HCT116 (cell line): ENCODE results near the gene GRIK1. TPM values are rescaled to one million over a fixed set of nuclear protein-coding genes. Genes with fewer than 3 reads are reported as not detected.

Experiments used
- ATAC-seq: fragments of 200-7000 bp; cut with Tn5 transposase; 2 replicates; pipeline ENCODE4 v1.9.1; 2020; ENCODE audit warnings: mild to moderate bottlenecking, moderate library complexity
- BruUV-seq: library from RNA; stranded (reverse); fragments of 400-500 nt; replicated peaks from 2 replicates; lab custom pipeline; 2021; lab: Mats Ljungman, UMichigan
- CTCF ChIA-PET: fragments of 300-600 bp; sonication (Branson Sonifier 250); formaldehyde crosslinking; loops from one replicate; lab custom pipeline; 2021; ENCODE audit warnings: antibody characterized with exemption; lab: Charles Lee
- POLR2A ChIA-PET: fragments of 300-600, 350-600 bp; sonication (Branson Sonifier 250); formaldehyde crosslinking; loops from one replicate; lab custom pipeline; 2021; ENCODE audit warnings: antibody characterized with exemption; lab: Charles Lee
- RAD21 ChIA-PET, 2 experiments: fragments of 300-600 bp; sonication (Branson Sonifier 250); formaldehyde crosslinking; loops; one replicate each; lab custom pipeline; 2023; ENCODE audit warnings: low total read pairs in 2 of 2; ENCODE audit not compliant: uncharacterized antibody in 2 of 2, unreplicated experiment in 2 of 2, low non-redundant PET in 1 of 2; lab: Charles Lee
- DNase-seq: peaks from one replicate; pipeline ENCODE4 v3.0.0-alpha.2; 2010; ENCODE audit warnings: low read depth, low spot score
- H2AFZ ChIP-seq: fragments of 200-600 bp; shearing (Covaris generic), sonication (generic); 2 replicates; pipeline ENCODE4 v1.6.1; 2017; ENCODE audit warnings: low read depth, mixed run types, mixed read lengths, antibody characterized with exemption, low read length; ENCODE audit not compliant: poor library complexity, severe bottlenecking
- H3K27ac ChIP-seq: 2 replicates; pipeline ENCODE4 v1.5.1; 2012; ENCODE audit warnings: low read depth, low read length
- H3K27me3 ChIP-seq: fragments of 200-600 bp; sonication (generic); 2 replicates; pipeline ENCODE4 v1.6.1; 2016; ENCODE audit warnings: mixed run types, low read length, mixed read lengths; ENCODE audit not compliant: insufficient read depth
- H3K36me3 ChIP-seq, 2 experiments: fragments of 200-500 bp in 1 of 2; fragments of 200-600 bp in 1 of 2; sonication (Bioruptor generic) in 1 of 2; sonication (generic) in 1 of 2; 2 replicates each; pipeline versions ENCODE4 v1.5.1 to v1.6.1; 2014 to 2016; ENCODE audit warnings: low read length in 2 of 2, inconsistent platforms in 1 of 2, mixed read lengths in 1 of 2, mixed run types in 1 of 2; ENCODE audit not compliant: insufficient read depth in 2 of 2, control insufficient read depth in 1 of 2
- H3K4me1 ChIP-seq, 2 experiments: fragments of 200-600 bp in 1 of 2; sonication (generic) in 1 of 2; 2 replicates each; pipeline versions ENCODE4 v1.5.1 to v1.6.1; 2012 to 2017; ENCODE audit warnings: low read length in 2 of 2, inconsistent platforms in 1 of 2, mild to moderate bottlenecking in 1 of 2, mixed read lengths in 1 of 2, mixed run types in 1 of 2, moderate library complexity in 1 of 2; ENCODE audit not compliant: insufficient read depth in 2 of 2, control insufficient read depth in 1 of 2
- H3K4me2 ChIP-seq: fragments of 200-600 bp; sonication (generic); 2 replicates; pipeline ENCODE4 v1.6.1; 2017; ENCODE audit warnings: mixed run types, low read length, mixed read lengths
- H3K4me3 ChIP-seq, 2 experiments: fragments of 200-600 bp in 1 of 2; sonication (generic) in 1 of 2; replicated peaks in 1 of 2; 2 replicates each; pipeline ENCODE4 v1.5.1; 2011 to 2016; ENCODE audit warnings: low read length in 2 of 2, control low read depth in 1 of 2, low read depth in 1 of 2, mild to moderate bottlenecking in 1 of 2, mixed read lengths in 1 of 2, mixed run types in 1 of 2
- H3K79me2 ChIP-seq: fragments of 200-600 bp; sonication (generic); 2 replicates; pipeline ENCODE4 v1.6.1; 2017; ENCODE audit warnings: mild to moderate bottlenecking, mixed run types, low read length, moderate library complexity, mixed read lengths; ENCODE audit not compliant: insufficient read depth
- H3K9ac ChIP-seq: fragments of 200-600 bp; sonication (generic); 2 replicates; pipeline ENCODE4 v1.6.1; 2016; ENCODE audit warnings: low read length, mixed read lengths
- H3K9me2 ChIP-seq: fragments of 200-600 bp; sonication (generic), shearing (Covaris generic); 2 replicates; pipeline ENCODE4 v1.6.1; 2017; ENCODE audit warnings: mixed run types, mild to moderate bottlenecking, moderate library complexity; ENCODE audit not compliant: insufficient read depth
- H3K9me3 ChIP-seq, 2 experiments: fragments of 200-500 bp in 1 of 2; fragments of 200-600 bp in 1 of 2; sonication (Bioruptor generic) in 1 of 2; sonication (generic) in 1 of 2; 2 replicates each; pipeline ENCODE4 v1.6.1; 2014 to 2017; ENCODE audit warnings: low read length in 2 of 2, mixed read lengths in 2 of 2, inconsistent platforms in 1 of 2, low read depth in 1 of 2, mild to moderate bottlenecking in 1 of 2, mixed run types in 1 of 2, moderate library complexity in 1 of 2; ENCODE audit not compliant: control insufficient read depth in 1 of 2, insufficient read depth in 1 of 2
- H4K20me1 ChIP-seq: fragments of 200-600 bp; sonication (generic), shearing (Covaris generic); 2 replicates; pipeline ENCODE4 v1.6.1; 2017; ENCODE audit warnings: mixed run types, mild to moderate bottlenecking, moderate library complexity; ENCODE audit not compliant: insufficient read depth
- ATF3 ChIP-seq: IDR thresholded peaks from 2 replicates; pipeline ENCODE4 v1.6.1; 2012
- EZH2 ChIP-seq: fragments of 200-600 bp; sonication (generic); IDR thresholded peaks from 2 replicates; pipeline ENCODE4 v1.6.1; 2017; ENCODE audit warnings: antibody characterized with exemption, mixed run types
- EZH2phosphoT487 ChIP-seq: fragments of 200-600 bp; IDR thresholded peaks from 2 replicates; pipeline ENCODE4 v1.6.1; 2018; ENCODE audit warnings: antibody characterized with exemption, borderline replicate concordance
- MAX ChIP-seq: IDR thresholded peaks from 2 replicates; pipeline ENCODE4 v1.6.1; 2012
- TCF7L2 ChIP-seq: IDR thresholded peaks from 2 replicates; pipeline ENCODE4 v1.7.0; 2011; ENCODE audit warnings: borderline replicate concordance, inconsistent platforms; ENCODE audit not compliant: insufficient read depth, insufficient read length; ENCODE audit errors: extremely low read depth
- ZNF274 ChIP-seq: fragments of 200-500 bp; sonication (Bioruptor generic); IDR thresholded peaks from 2 replicates; pipeline ENCODE4 v1.6.1; 2014; ENCODE audit warnings: mild to moderate bottlenecking, low read depth, low read length, inconsistent platforms
- intact Hi-C: fragments of 100-400 bp; cut with micrococcal nuclease; formaldehyde crosslinking; loops from 2 replicates; pipeline ENCODE4 v1.10.0; 2022
- total RNA-seq: library from RNA; stranded (reverse); gene quantifications from one replicate; pipeline ENCODE4 v1.2.1, GENCODE V29; 2021; ENCODE audit not compliant: unreplicated experiment

The GRIK1 gene
- total RNA-seq, 1 experiment from 2014 or later: not detected

GRCh38 chr21:29947119-29947518 is 7.3 kb upstream of the GRIK1 start:
- ATAC-seq: no peak

GRCh38 chr21:29943885-29944284 is 4.1 kb upstream of the GRIK1 start:
- RAD21 ChIA-PET: no interaction called here
- no TSS peak for BruUV-seq
- POLR2A ChIA-PET: no interaction called here
- no peak overlapping the region for H3K4me3 ChIP-seq
- H3K4me1 ChIP-seq: no peaks in the 10 kb centered on the region
- DNase-seq: no peak
- H4K20me1 ChIP-seq: no peaks in the 10 kb centered on the region
- no peak for TF ChIP-seq EZH2
- no peak for TF ChIP-seq EZH2phosphoT487
- TF ChIP-seq MAX: no peak
- no peak for TF ChIP-seq TCF7L2
- H3K4me2 ChIP-seq: no peak overlapping the region
- ATAC-seq: no peak
- peaks cover 3 to 14% of the 10 kb centered on the region in 2 experiments; a peak in 2 of 4 replicates for H3K9me3 ChIP-seq
- H3K79me2 ChIP-seq: no peaks in the 10 kb centered on the region
- H3K9ac ChIP-seq: no peak overlapping the region
- H2AFZ ChIP-seq: no peak overlapping the region
- CTCF ChIA-PET: no interaction called here
- H3K27me3 ChIP-seq: no peaks in the 10 kb centered on the region
- intact Hi-C loops: no loop called here
- H3K9me2 ChIP-seq: no peaks in the 10 kb centered on the region
- H3K36me3 ChIP-seq: no peaks in the 10 kb centered on the region
- H3K27ac ChIP-seq: no peak overlapping the region

More at GRCh38 chr21:29947119-29947518, 7.3 kb upstream of the GRIK1 start:
- H3K9me3 ChIP-seq: peaks cover 6 to 7% of the 10 kb centered on the region in 2 experiments; a peak in 2 of 4 replicates
- no peak for DNase-seq
- CTCF ChIA-PET: no interaction called here
- RAD21 ChIA-PET: no interaction called here
- H3K9ac ChIP-seq: no peak overlapping the region
- TF ChIP-seq ZNF274: no peak
- TF ChIP-seq ATF3: no peak
- TF ChIP-seq, all 23 proteins: peak for 0
- Histone ChIP-seq H3K27me3 (no peaks in the 10 kb centered on the region), H3K36me3 (no peaks in the 10 kb centered on the region), H3K4me3 (no peak overlapping the region), H4K20me1 (no peaks in the 10 kb centered on the region), H3K79me2 (no peaks in the 10 kb centered on the region), H3K27ac (no peak overlapping the region), H3K4me2 (no peak overlapping the region), H3K9me2 (no peaks in the 10 kb centered on the region), H2AFZ (no peak overlapping the region), H3K4me1 (no peaks in the 10 kb centered on the region)
- BruUV-seq: no TSS peak
- intact Hi-C loops: no loop called here
- POLR2A ChIA-PET: no interaction called here
